Hematopoietic multipotent progenitor cell treated with erythropoietin and hydrocortisone succinate and interleukin-3 and kit ligand, for 4 days (in vitro differentiated cells): ENCODE data around the gene CHST3.
"Not testable (repeated sequence)": the region's sequence is repeated elsewhere in the genome, so short reads cannot be mapped to it uniquely, and the experiment has no call there.

Experiments used
- DNase-seq: peaks from one replicate; pipeline ENCODE4 v3.0.0-alpha.2; 2015

The CHST3 gene

DNA sequence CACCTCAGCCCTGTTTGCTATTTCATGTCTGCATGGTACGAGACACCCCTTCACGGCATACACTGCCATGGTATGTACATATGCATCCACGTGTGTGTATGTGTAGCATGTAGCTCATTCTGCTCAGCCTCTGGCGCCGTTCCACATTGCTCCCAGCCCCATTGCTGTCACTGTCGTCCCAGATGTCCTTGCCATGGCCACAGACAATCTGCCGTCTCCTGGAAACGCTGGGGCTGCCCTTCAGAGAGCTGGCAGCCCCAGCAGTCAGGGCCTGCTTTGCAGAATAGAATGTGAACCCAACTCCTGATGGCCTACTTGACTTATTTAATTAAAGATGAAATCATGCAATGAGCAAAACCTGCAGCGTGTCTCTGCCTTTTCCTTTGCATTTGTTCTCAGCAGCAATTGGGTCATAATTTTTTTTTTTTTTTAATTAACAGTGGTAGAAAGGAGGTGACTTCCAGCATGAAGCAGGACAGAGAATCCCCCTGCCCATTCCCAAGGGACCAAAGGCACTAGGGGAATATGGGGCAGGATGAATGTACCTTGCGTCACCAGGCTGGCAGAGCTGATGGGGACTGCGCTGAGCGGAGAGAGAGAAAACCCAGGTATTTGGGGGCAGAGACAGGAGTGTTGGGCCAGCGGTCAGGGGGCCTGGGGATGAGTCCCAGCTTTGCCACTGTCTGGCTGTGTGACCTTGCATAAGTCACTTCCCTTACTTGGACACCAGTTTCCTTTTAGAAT, 49.2 kb downstream of the CHST3 start:
- no peak for DNase-seq

DNA sequence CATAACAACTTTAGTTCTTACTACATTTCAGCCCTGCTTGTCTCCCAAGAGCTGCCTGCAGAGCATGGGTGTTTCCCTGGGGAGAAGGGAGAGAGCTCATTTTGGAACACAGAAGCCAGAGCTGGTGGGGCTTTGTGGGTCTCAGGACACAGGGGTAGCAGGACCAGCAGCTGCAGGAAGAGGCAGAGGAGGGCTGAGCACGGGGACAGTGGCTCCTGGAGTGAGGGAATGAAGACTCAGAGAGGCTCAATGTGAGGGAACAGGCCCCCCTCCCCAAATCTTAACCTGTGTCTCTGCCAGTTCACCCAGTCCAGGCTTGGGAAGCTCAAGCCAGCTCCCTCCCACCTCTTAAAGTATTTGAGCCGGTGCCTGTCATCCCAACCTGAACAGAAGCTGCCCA, 50.0 kb downstream of the CHST3 start:
- no peak for DNase-seq

DNA sequence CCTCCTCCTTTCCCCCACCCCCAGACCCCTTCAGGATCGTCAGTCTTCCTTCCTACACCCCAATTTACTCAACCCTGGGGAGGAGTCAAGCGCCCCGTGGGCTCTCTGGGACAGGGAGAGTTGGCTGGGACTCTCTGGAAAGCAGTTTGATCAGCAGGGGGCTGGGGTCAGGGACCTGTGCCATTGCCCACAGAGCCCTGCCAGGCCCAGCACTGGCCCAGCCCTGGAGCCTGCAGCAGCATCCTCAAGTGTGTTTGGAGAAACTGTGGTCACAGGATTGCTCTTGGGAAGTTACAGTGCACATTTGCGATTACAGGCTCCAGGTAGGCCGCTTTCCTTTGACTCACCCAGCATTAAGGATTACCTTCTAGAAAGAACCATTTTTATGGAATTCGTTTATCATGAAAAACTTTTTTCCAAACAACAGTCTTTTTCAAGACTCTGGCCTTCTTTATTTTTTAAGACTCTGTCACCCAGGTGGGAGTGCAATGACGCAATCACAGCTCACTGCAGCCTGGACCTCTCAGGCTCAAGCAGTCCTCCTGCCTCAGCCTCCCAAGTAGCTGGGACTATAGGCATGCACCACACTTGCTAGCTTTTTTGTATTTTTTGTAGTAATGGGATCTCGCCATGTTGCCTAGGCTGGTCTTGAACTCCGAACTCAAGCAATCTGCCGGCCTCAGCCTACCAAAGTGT, 50.7 kb downstream of the CHST3 start:
- DNase-seq = no peak

DNA sequence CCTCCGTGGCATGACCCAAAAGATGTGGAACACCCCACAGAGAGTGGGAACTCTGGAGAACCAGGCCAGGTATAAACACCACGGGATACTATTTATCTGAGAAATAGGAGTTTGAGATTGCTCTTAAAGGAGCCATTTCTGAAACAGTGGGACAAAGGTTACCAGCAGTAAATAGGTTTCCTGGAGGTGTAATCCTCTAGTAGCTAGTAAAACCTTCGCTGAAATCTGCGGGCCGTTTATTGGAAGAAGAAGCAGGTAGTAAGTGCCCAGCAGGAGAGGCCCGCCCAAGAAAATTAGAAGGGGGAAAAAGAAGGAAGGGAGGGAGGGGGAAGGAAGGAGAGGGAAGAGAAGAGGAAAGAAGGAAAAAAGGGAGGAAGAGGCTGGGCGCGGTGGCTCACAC, 51.6 kb downstream of the CHST3 start:
- no peak for DNase-seq

DNA sequence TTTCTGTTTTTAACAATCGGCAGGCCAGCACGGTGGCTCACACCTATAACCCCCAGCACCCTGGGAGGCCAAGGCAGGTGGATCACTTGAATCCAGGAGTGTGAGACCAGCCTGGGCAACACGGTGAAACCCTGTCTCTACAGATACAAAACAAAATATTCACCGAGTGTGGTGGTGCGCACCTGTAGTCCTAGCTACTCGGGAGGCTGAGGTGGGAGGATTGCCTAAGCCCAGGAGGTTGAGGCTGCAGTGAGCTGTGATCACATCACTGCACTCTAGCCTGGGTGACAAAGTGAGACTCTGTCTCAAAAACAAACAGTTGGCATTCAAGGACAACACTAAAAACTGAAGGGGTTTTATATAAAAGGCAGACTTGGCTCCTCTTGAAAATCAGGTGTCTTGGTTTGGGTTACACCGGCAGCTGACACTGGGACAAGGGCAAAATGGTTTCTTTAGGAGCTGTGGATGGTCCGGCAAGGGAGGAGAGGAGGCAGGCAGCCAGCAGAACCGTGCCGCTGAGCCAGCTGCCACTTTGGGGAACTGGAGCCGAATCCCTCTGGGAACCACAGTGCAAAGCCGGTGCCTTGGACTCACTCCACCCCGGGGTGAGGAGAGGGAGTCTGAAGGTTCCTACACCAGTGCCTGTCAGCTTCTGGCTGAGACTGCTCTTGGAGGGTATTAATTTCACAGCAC, 52.6 kb downstream of the CHST3 start:
- no peak for DNase-seq

DNA sequence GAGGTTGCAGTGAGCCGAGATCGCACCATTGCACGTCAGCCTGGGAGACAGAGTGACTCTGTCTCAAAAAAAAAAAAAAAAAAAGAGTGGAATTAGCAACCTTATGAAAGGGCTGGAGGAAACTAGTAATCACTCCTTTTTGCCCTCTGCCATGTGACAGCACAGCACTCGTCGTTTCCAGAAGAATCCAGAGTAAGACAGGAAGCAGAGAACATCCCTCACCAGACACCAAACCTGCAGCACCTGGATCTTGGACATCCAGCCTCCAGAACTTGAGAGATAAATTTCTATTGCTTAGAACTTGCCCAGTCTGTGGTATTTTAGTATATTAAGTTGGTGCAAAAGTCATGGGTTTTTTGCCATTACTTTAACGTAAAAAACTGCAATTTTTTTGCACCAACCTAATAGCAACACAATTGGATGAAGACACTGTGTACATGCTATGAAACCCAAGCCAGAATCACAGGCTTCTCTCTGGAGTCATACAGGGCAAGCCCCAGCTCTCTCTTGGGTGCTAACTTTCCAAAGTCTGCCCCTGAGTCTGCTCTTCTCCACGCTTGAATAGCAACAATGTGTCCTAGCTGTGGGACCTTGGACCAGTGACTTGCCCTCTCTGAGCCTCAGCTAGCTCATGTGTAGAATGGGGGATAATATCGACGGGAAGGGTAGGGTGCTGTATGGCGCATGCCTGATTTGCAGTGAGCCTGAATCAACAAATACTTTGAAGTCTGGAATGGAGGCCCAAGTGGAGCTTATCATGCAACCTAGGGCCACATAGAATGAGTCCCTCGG, 55.1 kb downstream of the CHST3 start:
- no peak for DNase-seq

DNA sequence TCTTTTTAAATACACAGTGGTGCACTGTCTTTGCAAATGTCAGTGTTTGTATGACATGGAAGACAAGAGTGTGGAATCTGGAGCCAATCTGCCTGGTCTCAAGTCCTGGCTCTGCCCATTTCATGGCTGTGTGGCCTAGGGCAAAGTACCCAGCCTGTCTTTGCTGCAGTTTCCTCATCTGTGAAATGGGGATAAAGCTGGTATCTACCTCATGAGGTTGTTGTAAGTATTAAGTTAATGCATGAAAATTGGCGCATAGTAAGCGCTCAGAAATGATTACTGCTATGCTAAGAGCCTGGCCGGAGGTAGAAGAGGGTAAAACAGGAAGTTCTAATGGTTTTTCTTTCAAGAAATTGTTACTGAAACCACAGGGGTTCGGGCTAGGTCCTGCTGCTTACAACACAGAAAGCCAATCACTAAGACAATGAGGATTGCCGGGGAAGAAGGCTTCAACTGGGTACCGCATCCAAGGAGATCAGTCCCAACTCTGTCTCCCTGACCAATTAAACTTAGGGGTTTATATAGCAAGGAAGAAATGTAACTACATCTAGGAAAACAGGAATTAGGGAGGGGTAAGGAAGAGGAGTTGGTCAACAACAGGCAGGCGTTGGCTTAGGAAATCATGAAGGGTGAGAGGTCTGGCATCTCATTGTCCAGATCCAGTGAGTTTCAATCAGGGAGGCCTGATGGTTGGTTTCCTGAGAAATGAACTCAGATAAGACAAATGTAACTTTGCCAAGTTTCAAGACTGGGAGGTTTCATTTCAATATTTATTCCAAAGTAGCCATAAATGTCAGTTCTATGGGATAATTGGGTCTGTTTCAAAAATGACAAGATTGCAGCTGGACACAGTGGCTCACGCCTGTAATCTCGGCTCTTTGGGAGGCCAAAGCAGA, 57.0 kb downstream of the CHST3 start:
- DNase-seq = peak; percentile 27

DNA sequence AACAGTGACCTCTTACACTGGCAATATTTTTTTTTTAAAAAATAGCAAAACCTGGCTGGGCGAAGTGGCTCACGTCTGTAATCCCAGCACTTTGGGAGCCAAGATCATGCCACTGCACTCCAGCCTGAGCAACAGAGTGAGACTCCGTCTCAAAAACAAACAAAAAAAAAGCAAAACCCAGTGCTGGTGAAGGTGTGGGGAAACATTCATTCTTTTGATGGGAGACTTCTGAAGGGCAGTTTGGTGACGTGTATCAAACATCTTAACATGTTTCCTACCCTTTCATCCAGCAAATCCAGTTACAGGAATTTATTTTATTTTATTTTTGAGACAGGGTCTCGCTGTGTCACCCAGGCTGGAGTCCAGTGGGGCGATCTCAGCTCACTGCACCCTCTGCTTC, 58.0 kb downstream of the CHST3 start:
- no peak for DNase-seq

DNA sequence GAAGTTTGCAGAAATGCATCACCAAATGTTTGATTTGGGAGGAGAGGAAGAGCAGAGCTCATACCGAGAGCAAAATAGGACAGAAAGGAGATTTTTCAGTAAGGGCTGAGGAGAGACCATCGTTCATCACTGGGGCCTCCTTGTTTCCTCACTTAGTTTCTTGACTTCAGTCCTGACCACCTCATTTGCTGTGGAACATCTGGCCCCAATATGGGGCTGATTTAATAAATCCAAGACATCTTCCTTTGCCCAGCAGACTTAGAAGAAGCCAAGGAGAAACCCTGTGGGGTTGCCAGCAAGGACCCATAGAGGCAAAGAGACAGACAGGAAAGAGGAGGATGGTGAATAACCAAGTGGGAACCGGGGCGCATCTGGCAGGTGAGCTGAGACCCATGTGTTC, 60.4 kb downstream of the CHST3 start:
- no peak for DNase-seq

DNA sequence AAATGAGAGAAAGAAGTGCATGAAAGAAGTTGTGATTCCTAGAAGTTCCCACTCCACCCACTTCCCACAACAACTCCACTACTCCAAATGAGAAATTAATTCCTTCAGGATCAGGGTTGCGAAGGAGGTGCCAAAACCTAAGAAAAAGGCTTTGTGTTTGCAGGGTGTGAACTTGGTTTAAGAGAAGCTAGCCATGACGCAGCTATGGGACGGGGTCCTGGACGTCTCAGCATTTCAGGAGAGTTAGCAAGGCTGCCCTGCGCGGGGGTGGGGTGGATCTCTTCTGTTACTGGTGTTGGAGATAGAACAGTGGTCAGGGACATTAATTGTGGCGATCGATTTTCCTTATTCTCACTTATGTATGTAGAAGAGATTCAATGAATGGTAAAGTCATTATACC, 61.2 kb downstream of the CHST3 start:
- DNase-seq = no peak

DNA sequence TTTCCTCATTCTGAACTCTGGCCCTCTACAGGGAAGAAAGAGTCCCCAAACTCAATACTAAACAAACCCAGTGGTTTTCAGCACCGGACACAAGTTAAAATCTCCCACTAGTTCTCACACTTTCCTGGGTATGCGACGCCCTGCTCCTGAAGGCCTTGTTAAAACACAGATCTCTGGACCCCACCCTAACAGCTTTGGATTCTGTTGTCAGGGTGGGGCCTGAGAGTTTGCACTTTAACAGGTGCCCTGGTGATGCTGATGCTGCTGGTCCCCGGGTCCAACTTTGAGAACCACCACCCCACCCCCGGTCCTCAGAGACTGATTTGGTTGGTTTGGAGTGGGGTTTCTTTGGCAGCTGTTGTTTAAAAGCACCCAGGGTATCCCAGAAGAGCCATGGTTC, 61.6 kb downstream of the CHST3 start:
- no peak for DNase-seq

DNA sequence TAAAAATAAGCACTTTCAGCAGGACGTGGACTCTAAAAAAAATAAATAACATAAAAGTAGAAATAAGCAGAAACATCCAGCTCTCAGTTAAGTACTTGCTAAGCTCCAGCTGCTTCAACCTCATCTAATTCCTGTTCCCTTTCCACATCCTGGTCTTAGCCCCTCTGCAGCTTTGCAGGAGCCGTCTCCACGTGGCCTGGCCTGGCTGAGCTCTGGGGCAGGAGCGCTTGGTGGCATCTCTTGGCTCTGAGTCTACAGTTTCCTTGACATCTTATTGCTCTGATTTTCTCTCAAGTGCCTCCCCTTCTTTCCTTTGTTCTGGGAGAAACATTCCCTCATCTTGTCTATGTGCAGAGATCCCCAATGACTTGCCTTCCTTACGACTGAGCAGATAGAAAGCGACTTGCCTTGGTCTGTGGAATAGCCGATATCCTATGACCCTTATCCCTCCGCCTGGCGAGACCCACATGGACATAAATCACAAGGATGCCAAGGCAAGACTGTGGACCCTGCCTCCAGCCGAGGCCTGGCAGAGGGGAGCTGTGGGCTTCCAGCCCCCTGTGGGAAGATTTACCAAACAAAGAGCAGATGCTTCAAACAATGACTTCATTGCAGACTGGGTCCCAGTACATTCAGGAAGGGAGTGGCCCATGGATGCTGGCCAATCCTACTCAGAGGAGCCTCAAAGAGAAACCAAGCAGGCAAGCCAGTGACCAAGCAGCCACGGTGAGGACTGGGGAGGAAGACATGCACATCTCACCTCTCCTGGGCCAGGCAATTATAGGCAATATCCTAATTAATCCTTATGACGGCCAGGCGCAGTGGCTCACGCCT, 62.3 kb downstream of the CHST3 start:
- peak; percentile 11 for DNase-seq

DNA sequence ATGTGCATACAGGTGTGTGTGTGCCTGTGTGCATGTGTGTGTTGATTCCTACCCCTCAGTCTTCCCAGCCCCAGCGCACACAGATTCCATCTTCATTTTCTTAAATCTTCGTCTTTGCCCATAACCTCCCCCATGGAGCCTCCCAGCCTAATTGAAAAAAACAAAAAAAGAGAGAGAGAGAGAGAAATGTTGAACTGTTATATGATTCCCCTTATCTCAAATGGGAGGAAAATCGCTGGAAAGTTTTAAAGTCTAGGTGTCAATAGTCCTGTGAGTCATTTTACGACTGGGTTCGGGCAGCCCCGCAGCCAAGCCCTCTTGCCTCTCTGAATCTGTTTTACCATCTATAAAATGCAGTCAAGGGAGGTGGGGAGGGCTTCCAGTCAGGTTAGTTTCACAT, 63.3 kb downstream of the CHST3 start:
- DNase-seq = no peak

DNA sequence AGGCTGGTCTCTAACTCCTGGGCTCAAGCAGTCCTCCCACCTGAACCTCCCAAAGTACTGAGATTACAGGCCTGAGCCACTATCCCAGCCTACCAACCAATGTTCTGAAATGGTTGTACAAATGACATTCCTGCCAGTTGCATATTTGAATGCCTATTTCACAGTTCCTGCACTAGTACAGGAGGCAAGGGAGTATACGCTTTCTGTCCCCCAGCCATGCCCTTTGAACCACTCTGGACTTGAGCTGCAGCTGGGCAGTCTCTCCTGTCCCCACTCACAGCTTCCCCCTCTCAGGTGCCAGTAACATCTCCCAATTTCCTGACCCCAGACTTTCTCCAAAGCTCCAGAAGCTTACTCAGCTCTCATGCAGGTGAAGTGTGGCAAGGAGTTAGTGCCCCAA, 65.2 kb downstream of the CHST3 start:
- DNase-seq = no peak

DNA sequence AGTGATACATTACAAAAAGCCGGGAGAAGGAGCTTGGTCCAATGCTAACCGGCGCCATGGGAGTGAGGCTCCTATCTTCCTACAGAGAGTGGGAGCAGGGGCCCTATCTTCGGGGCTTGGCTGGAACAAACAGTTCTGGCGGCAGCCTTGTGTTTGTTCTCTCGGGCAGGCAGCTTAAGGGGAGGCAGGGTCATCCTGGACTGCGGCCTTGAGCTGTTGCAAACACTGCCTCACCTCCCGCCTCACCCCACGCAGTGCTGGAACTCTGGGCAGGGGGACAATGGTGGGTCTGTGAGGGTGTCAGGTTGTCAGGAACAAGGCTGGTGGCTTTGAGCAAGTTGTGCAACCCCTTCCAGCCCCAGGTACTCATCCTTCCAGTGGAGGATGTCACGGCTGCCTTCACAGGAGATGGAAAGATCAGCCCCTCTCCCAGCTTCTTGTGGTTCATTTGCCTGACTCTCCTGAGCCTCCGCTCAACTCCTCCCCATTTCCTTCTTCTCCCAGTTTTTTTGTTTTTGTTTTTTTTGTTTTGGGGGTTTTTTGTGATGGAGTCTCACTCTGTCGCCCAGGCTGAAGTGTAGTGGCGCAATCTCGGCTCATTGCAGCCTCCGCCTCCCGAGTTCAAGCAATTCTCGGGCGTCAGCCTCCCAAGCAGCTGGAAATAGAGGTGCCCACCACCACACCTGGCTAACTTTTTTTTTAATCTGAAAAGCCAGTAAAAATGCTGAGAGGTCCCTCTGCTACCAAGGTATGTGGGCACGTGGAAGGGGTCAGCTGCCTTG, 66.8 kb downstream of the CHST3 start:
- DNase-seq = no peak

DNA sequence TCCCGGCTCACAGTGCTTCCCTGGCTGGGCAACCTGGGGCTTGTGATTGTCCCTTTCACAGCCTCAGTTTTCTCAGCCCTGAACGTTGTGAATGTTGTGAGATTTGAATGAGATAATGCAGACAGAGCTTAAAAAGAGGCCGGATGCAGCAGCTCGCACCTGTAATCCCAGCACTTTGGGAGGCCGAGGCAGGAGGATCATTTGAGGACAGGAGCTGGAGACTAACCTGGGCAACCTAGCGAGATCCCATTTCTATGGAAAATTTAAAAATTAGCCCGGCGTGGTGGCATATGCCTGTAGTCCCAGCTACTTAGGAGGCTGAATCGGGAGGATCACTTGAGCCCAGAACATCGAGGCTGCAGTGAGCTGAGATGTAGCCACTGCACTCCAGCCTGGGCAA, 67.5 kb downstream of the CHST3 start:
- DNase-seq = no peak

DNA sequence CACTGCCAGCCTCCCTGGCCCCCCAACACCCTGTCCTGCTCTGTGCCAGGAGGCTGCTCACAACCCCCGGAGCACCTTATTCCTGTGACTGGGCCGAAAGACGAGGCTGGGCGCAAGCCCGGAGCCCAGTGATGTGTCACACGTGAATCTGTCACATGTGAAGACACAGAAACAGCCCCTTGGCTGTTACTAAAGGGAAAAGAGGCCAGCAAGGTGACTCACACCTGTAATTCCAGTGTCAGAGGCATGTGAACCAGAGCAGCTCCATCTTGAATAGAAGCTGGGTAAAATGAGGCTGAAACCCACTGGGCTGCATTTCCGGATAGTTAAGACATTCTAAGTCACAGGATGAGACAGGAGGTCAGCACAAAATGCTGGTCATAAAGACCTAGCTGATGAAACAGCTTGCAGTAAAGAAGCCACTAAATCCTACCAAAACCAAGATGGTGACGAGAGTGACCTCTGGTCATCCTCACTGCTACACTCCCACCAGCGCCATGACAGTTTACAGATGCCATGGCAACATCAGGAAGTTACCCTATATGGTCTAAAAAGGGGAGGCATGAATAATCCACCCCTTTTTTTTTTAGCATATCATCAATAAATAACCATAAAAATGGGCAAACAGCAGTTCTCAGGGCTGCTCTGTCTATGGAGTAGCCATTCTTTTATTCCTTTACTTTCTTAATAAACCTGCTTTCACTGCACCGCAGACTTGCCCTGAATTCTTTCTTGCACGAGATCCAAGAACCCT, 68.4 kb downstream of the CHST3 start:
- not testable (repeated sequence) for DNase-seq

DNA sequence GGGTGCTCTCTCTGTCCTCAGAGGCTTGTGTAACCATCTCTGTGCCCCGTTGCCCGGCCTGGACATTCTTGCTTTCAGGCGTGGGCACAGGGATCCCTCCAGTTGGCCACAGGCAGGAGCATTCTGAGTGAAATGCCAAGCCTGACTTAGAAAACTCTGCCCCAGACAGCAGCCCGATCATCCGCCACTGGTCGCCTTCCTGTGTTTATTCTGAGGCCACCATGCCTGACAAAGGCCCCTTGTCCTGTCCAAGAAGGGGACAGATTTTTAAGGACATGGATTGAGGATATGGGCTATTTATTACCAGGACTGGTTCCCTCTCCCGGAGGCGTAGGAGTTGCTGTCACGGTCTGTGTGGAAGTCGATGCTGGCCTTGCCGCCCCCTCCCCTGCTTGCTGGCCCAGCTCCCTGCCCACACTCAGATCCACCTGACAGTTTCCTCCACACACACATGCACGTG, 69.9 kb downstream of the CHST3 start:
- DNase-seq = no peak

DNA sequence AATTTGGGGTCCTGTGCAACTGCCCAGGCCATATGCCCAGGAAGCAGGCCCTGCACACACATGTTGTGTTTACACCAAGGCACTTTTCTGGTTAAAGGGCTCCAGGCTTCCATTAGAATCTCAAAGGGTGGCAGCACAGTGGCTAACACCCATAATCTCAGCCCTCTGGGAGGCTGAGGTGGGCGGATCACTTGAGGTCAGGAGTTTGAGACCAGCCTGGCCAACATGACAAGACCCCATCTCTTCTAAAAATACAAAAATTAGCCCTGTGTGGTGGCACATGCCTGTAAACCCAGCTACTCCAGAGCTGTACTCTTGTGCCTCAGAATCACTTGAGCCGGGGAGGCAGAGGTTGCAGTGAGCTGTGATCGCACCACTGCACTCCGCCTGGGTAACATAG, 70.6 kb downstream of the CHST3 start:
- no peak for DNase-seq
